ENCODE measurements around the gene COL5A1.
A peak's percentile ranks its signal among the peaks of the same experiment; 100 is the strongest.

COL5A1 gene

GRCh38 chr9:134776080-134776796 is 134.6 kb downstream of the COL5A1 start:
- DNase-seq: no peak

- no peak for DNase-seq
Measured at GRCh38 chr9:134777153-134777552, 135.6 kb downstream of the COL5A1 start.

GRCh38 chr9:134778156-134778555 is 136.6 kb downstream of the COL5A1 start:
- no peak for DNase-seq

- peak; percentile 37 for DNase-seq
Measured at GRCh38 chr9:134778841-134779411, 137.3 kb downstream of the COL5A1 start.

- DNase-seq: no peak
Measured at GRCh38 chr9:134779640-134780039, 138.0 kb downstream of the COL5A1 start.

GRCh38 chr9:134781591-134782302 is 140.1 kb downstream of the COL5A1 start:
- no peak for DNase-seq

- DNase-seq: no peak
Measured at GRCh38 chr9:134782921-134783698, 141.5 kb downstream of the COL5A1 start.

- DNase-seq: no peak
Measured at GRCh38 chr9:134783699-134784039, 142.1 kb downstream of the COL5A1 start.

GRCh38 chr9:134784577-134785305 is 143.1 kb downstream of the COL5A1 start:
- DNase-seq: no peak

- no peak for DNase-seq
Measured at GRCh38 chr9:134785325-134786108, 143.9 kb downstream of the COL5A1 start.

GRCh38 chr9:134787601-134788531 is 146.3 kb downstream of the COL5A1 start:
- no peak for DNase-seq

GRCh38 chr9:134789168-134789567 is 147.6 kb downstream of the COL5A1 start:
- DNase-seq: no peak

GRCh38 chr9:134791009-134791408 is 149.4 kb downstream of the COL5A1 start:
- no peak for DNase-seq

- no peak for DNase-seq
Measured at GRCh38 chr9:134792627-134793026, 151.0 kb downstream of the COL5A1 start.

GRCh38 chr9:134793288-134794188 is 151.9 kb downstream of the COL5A1 start:
- DNase-seq: no peak

- DNase-seq: no peak
Measured at GRCh38 chr9:134794663-134795370, 153.2 kb downstream of the COL5A1 start.

GRCh38 chr9:134795446-134795845 is 153.8 kb downstream of the COL5A1 start:
- no peak for DNase-seq

GRCh38 chr9:134796882-134797281 is 155.3 kb downstream of the COL5A1 start:
- DNase-seq: no peak

GRCh38 chr9:134800791-134801339 is 159.3 kb downstream of the COL5A1 start:
- no peak for DNase-seq

Measured in NCI-H226 (cell line).